ENCODE data around the gene SLC25A14.
A peak's percentile ranks its signal among the peaks of the same experiment; 100 is the strongest.
"Not testable (repeated sequence)": the region's sequence is repeated elsewhere in the genome, so short reads cannot be mapped to it uniquely, and the experiment has no call there.

The SLC25A14 gene

GRCh38 chrX:130339408-130340222, at the start of gene SLC25A14:
Gene SLC25A14 (plus strand): TSS chrX:130339919. CDS start chrX:130340279, 360 bp downstream.
- peak; percentile 90 for DNase-seq

GRCh38 chrX:130295519-130296296, 44.0 kb upstream of the SLC25A14 start:
- DNase-seq: no peak

DNA sequence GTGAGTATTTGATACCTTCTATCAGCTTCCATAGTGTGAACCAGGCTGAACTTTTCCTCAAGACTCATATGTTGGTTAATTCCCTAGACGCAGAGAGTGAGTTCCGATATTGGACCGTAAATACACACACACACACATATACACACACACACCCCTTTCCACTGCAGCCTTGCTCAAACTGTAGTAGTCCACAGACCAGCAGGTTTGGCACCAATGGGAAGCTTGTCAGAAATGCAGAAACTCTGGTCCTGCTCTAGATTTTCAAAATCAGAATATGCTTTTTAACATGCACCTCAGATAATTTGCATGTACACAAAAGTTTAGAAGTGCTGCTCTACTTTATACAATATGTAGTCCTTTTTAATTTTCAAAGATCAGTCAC, 43.4 kb upstream of the SLC25A14 start:
- no peak for DNase-seq

- no peak for DNase-seq
Observed at GRCh38 chrX:130296743-130297142, 43.0 kb upstream of the SLC25A14 start.

GRCh38 chrX:130299279-130300009, 40.3 kb upstream of the SLC25A14 start:
- peak; percentile 48 for DNase-seq

GRCh38 chrX:130300010-130300282, 39.8 kb upstream of the SLC25A14 start:
- no peak for DNase-seq

GRCh38 chrX:130301405-130301804, 38.3 kb upstream of the SLC25A14 start:
- DNase-seq: no peak

DNA sequence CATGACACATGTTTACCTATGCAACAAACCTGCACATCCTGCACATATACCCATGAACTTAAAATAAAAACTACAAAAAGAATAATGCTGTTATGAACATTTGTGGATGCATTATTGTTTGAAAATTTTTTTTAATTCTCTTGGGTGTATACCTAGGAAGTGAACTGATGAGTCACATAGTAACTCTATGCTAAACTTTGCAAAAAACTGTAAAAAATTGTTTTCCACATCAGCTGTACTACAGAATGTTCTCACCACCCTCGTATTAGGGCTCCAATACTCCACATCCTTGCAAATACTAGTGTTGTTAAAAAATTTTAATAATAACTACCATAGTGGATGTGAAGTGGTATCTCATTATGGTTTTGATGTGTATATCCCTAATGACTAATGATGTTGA, 37.7 kb upstream of the SLC25A14 start:
- no peak for DNase-seq

DNA sequence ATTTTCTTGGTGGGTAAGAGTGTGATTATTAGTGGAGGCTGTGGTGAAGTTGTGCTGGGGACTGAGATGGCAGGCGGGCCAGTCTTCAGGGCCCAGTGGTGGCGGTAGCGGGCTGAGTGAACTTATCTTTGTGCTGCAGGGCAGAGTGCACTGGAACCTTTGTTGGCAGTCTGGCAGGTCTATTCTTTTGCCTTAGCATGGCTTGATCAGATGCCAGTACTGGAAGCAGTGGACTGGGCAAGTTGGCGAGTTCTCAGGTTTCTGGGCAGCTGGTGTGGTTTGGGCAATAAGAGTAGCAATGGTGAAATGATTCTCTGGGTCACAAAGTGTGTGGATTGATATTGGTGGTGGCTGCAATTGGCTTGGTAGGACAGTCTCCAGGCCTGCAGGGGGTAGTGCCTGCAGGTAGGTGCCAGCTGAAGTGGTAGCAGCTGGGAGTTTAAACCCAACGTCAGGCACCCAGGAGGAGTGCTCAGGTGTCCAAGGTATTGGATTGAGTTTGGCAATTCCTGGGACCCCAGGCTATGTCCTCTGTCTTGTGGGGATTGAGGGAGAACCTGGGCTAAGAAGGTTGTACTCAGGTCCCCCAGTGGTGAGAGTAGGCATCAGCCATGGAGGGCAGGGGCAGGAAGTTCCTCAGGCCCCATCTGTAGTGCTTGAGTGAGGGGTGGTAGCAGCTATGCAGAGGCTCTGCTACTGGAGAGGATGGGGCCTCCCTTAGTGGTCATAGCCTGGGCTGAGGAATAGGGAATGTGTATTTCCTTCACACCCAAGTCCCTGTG, 34.9 kb upstream of the SLC25A14 start:
- no peak for DNase-seq

GRCh38 chrX:130319886-130320285, 19.8 kb upstream of the SLC25A14 start:
- not testable (repeated sequence) for DNase-seq

DNA sequence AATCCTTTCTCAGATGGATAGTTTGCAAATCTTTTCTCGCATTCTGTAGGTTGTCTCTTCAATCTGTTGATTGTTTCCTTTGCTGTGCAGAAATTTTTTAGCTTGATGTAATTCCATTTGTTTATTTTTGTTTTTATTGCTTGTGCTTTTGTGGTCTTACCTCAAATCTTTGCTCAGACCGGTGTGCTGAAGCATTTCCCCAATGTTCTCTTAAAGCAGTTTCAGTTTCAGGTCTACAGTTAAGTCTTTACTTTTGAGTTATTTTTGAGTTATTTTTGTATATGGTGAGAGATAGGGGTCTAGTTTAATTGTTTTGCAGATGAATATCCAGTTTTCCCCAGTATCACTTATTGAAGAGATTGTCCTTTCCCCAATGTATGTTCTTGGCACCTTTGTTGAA, 18.2 kb upstream of the SLC25A14 start:
- no peak for DNase-seq

DNA sequence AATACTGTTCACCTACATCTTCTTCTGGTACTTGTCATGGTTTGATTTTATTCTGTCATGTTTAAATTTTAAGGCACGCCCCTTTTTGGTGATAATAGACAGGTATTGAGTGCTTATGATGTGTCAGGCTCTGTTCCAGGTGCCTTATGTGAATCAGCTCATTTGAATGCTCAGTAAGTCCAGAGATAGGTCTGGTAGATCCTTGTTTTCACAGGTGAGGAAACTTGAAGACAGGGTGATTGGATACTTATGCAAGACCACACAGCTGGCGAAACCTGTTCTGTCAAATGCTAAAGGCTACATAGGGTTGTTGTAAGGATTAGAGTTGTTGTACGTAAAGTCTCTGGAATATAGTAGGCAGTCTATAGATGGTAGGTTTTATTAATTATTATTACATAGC, 9.6 kb upstream of the SLC25A14 start:
- DNase-seq: no peak

GRCh38 chrX:130330706-130331105, 9.0 kb upstream of the SLC25A14 start:
- peak; percentile 70 for DNase-seq

DNA sequence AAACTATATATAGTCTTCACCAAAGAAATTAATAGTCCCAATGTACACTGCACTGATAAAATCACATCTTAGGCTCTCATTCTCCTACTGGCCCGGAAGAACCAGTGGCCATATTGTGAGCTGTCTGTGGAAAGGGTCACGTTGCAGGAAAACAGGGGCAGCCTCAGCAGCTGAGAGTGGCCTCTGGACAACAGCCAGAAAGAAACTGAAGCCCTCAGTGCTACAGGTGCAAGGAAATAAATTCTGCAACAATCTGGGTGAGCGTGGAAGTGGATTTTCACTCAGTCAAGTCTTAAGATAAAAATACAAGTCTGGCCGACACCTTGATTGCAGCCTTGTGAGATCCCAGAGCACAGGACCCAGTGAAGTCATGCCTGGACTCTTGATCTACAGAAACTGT, 3.2 kb upstream of the SLC25A14 start:
- peak; percentile 14 for DNase-seq

DNA sequence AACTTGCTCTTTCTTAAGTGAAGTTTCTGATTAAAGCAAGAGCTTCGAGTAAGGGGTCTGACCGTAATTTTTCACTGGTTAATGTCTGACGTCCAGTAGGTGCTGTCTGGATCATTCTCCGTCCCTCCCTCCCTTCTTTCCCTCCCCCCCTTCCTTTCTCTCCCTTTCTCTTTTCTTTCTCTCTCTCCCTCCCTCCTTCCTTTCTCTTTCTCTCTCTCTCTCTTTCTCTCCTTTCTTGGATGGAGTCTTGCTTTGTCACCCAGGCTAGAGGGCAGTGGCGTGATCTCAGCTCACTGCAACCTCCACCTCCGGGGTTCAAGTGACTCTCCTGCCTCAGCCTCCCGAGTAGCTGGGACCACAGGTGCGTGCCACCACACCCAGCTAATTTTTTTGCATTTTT, 850 bp upstream of the SLC25A14 start:
- not testable (repeated sequence) for DNase-seq

DNA sequence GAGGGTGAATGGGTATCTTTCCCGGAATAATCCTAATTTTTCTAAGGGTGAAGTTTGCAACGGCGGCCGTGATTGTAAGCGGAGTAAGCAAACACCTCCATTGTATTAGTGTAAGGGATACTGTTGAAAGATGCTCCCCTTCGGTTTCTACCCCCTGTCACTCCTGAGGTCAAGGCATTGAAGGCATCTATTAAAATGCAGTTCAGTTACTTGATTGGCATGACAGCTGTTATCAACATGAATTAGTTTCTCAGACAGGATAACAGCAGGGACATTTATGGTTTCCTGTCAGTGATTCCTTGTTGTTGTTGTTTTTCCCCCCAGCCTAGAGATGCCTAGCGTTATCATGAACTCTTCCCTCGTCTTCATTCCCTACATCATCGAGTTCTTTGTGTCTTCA, 552 bp downstream of the SLC25A14 start:
- no peak for DNase-seq

- DNase-seq: no peak
Observed at GRCh38 chrX:130343411-130343810, 3.7 kb downstream of the SLC25A14 start.

GRCh38 chrX:130347321-130347720, 7.6 kb downstream of the SLC25A14 start:
- DNase-seq: no peak

DNA sequence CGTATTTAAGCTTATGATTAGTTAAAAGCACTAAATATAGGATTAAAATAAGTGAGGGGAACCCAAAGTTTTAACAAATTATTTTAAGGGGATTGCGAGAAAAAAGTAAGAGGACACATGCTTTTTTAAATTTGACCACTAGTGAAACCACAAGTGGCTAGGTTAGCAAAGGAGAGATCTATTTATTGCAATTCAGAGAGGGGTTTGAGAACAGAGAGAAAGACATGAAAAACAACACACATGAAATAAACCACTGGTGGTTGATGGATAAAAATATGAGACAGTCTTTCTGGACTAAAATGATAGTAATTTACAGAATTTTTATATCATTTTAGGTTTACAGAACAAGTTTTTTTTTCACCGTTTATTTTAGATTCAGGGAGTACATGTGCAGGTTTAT, 11.8 kb downstream of the SLC25A14 start:
- no peak for DNase-seq

DNA sequence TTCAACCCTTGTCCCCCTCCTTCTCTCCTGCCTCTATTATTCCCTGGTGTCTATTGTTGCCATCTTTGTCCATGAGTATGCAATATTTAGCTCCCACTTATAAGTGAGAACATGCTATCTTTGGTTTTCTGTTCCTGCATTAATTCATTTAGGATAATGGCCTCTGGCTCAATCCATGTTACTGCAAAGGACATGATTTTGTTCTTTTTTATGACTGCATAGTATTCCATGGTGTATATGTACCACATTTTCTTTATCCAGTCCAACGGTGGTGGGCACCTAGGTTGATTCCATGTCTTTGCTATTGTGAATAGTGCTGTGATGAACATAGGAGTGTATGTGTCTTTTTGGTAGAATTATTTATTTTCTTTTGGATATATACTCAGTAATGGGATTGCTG, 12.3 kb downstream of the SLC25A14 start:
- DNase-seq: not testable (repeated sequence)

GRCh38 chrX:130376077-130376476, 36.4 kb downstream of the SLC25A14 start:
- no peak for DNase-seq

DNA sequence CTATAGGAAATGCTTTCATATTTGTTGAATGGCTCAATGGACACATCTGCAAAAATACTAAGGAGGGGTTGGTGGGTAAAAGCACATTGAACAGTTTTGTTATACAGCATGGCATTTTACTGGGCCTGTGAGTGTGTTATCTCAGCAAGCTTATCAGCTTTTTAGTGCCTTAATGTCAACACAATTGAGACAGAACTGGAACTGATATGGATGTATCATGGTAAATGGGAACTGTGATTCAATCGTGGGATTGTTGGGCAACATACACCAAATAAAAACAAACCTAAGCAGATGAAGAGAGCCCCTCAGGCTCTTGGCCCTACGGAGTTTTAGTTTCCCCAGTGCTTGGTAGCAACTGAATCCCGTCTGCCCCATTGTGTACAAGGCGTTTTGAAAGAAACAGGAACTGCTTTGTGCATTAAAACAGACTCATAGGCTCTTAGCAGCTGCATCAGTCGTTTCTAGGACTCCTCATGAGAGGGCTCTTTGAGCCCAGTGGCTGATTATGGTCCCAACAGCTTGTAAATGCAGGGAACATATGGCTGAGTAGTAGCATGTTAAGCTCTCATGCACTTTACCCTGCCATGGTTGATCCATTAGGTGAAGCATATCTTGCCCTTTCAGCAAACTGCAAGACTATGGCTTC, 38.4 kb downstream of the SLC25A14 start:
- no peak for DNase-seq

Measured in NCI-H2227 treated with DMSO at 0.1 percent for 48 hours (cell line).